Activated B cell treated with CpG ODN at 0.5 μM for 24 hours (primary cell): ENCODE measurements around the gene SLIT2. TPM values are rescaled to one million over a fixed set of nuclear protein-coding genes. Genes with fewer than 3 reads are reported as not detected.

Experiments
- ATAC-seq: fragments of 200-7000 bp; cut with Tn5 transposase; one replicate; pipeline ENCODE4 v1.10.0; 2021; ENCODE audit warnings: low read depth, mild to moderate bottlenecking, moderate library complexity
- CTCF ChIA-PET: fragments of 350-600 bp; sonication (Branson Sonifier 250); formaldehyde crosslinking; loops from one replicate; lab custom pipeline; 2021; ENCODE audit warnings: antibody characterized with exemption; lab: Charles Lee
- POLR2A ChIA-PET: fragments of 350-600 bp; sonication (Branson Sonifier 250); formaldehyde crosslinking; loops from one replicate; lab custom pipeline; 2021; ENCODE audit warnings: antibody characterized with exemption; lab: Charles Lee
- DNase-seq: peaks from one replicate; pipeline ENCODE4 v3.0.0; 2022
- H3K27ac Mint-ChIP-seq: one replicate; pipeline ENCODE4 v1.8.0; 2020; ENCODE audit warnings: mixed read lengths
- H3K27me3 Mint-ChIP-seq: one replicate; pipeline ENCODE4 v1.8.0; 2021; ENCODE audit warnings: mixed read lengths
- H3K36me3 Mint-ChIP-seq: one replicate; pipeline ENCODE4 v1.8.0; 2021; ENCODE audit warnings: low read depth, mixed read lengths
- H3K4me1 Mint-ChIP-seq: one replicate; pipeline ENCODE4 v1.8.0; 2021; ENCODE audit warnings: mixed read lengths
- H3K4me3 Mint-ChIP-seq: one replicate; pipeline ENCODE4 v1.8.0; 2020; ENCODE audit warnings: mild to moderate bottlenecking, mixed read lengths
- H3K9me3 Mint-ChIP-seq: one replicate; pipeline ENCODE4 v1.8.0; 2020; ENCODE audit warnings: mixed read lengths
- CTCF ChIP-seq: fragments of 200-600 bp; IDR thresholded peaks from one replicate; pipeline ENCODE4 v1.8.0; 2022; ENCODE audit warnings: antibody characterized with exemption, mild to moderate bottlenecking
- intact Hi-C: fragments of 100-400 bp; cut with micrococcal nuclease; formaldehyde crosslinking; loops from one replicate; pipeline ENCODE4 v1.15.1; 2024
- total RNA-seq: library from RNA; stranded (reverse); gene quantifications from 2 replicates; pipeline ENCODE4 v1.2.3, GENCODE V29; 2022

The SLIT2 gene, protein sequence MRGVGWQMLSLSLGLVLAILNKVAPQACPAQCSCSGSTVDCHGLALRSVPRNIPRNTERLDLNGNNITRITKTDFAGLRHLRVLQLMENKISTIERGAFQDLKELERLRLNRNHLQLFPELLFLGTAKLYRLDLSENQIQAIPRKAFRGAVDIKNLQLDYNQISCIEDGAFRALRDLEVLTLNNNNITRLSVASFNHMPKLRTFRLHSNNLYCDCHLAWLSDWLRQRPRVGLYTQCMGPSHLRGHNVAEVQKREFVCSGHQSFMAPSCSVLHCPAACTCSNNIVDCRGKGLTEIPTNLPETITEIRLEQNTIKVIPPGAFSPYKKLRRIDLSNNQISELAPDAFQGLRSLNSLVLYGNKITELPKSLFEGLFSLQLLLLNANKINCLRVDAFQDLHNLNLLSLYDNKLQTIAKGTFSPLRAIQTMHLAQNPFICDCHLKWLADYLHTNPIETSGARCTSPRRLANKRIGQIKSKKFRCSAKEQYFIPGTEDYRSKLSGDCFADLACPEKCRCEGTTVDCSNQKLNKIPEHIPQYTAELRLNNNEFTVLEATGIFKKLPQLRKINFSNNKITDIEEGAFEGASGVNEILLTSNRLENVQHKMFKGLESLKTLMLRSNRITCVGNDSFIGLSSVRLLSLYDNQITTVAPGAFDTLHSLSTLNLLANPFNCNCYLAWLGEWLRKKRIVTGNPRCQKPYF (N-terminal part only)
- total RNA-seq: 0.18 TPM in 1 of 2 replicates, not detected in the other

DNA sequence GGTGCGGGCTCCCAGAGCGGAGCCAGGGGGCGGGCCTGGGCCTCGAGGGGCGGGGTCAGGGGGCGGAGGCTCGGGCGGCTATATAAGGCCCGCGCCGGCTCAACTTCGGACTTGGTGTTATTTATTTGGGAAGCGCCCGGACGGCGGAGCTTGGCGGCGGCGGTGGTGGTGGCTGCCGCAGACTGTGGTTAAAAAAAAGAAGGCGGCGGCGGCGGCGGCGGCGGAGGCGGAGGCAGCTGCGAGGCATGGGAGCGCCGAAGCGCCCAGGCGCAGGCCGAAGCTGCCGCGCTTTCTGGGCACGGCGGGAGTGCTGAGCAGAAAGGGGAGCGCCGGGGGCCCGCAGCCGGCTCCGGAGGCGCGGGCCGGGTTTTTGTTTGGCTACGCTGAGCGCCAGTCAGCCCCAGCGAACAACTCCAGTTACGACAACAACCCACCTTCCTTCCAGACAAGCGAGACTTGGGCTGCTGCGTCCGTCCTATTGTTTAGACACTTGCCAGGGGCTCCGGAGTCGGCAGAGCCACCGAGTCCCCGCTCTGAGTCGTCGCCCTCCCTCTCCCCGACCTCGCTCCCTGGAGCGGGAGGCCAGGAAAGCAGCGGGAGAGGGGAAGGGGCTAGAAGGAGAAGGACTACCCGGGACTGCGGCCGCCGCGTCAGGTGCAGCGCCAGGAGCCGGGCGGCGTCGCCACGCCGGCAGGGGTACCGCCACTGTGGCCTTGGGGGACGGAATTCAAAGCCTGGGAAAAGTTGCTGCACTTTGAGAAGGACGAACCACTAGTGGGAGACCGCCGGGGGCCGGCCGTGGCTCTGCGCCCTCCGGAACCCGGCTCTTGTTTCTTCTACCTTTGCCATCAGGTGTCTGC lies at the start of gene SLIT2:
TSS of gene SLIT2 (plus strand) at position 110 of the 860 bp plus-strand sequence. CDS start 1,911 bp downstream, outside the sequence.
- Mint-ChIP-seq H3K27me3 (peaks cover 44% of the 10 kb centered on the region), H3K4me1 (peaks cover 24% of the 10 kb centered on the region), H3K4me3 (peak within 1 kb of the TSS; percentile 61), H3K36me3 (no peaks in the 10 kb centered on the region), H3K27ac (no peak within 1 kb of the TSS), H3K9me3 (no peaks in the 10 kb centered on the region)
- CTCF ChIA-PET: no interaction called here
- no peak for DNase-seq
- TF ChIP-seq CTCF: no peak
- intact Hi-C loops: no loop called here
- POLR2A ChIA-PET: no interaction called here
- ATAC-seq: peak; percentile 57

DNA sequence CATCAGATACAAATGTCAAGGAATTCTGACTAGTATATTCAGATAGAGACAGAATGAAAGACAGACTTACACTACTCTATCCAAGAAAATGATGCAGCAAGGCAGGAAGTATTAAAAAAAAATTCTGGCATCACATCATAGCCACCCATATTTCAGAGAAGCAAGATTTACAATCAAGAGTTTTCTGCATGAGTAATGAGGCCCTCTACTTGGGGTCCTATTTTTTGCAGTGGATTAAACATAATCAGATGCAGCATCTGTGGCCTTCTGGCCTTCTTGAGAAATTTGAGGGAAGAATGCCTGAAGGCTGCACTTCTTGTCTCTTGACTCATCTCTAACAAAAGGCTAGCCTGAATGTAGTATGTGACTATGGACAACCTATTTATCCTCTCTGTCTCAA lies 48.2 kb upstream of the SLIT2 start:
- DNase-seq (no peak), ATAC-seq (no peak)
- POLR2A ChIA-PET: no interaction called here
- CTCF ChIA-PET: no interaction called here
- Mint-ChIP-seq H3K4me1 (no peaks in the 10 kb centered on the region), H3K27me3 (no peaks in the 10 kb centered on the region), H3K4me3 (no peak overlapping the region), H3K9me3 (no peaks in the 10 kb centered on the region), H3K27ac (no peak overlapping the region), H3K36me3 (no peaks in the 10 kb centered on the region)
- intact Hi-C loops: no loop called here
- no peak for TF ChIP-seq CTCF

DNA sequence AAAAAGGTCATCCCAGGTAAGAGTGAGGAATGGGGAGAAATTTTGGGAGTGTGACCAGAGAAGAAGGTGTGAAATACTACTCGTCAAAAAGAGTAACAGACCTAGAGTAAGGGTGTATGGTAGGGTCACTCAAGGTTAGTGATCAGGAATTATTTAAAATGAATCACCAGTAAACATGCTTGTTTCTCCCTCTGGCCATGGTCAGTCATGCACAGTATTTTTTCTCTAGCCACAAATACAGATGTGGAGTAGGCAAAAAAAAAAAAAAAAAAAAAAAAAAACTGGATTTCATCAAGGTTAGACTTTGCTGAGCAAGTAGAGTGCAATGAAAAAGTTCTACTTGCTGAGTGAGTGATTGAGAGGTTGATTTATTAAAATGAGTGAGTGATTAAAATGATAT lies 34.2 kb upstream of the SLIT2 start:
- H3K27ac Mint-ChIP-seq: no peak overlapping the region
- H3K4me3 Mint-ChIP-seq: no peak overlapping the region
- no peaks in the 10 kb centered on the region for H3K27me3 Mint-ChIP-seq
- no peaks in the 10 kb centered on the region for H3K4me1 Mint-ChIP-seq
- CTCF ChIA-PET: no interaction called here
- peaks cover 7% of the 10 kb centered on the region for H3K9me3 Mint-ChIP-seq
- H3K36me3 Mint-ChIP-seq: no peaks in the 10 kb centered on the region
- DNase-seq (no peak), ATAC-seq (no peak)
- POLR2A ChIA-PET: no interaction called here
- no peak for TF ChIP-seq CTCF
- intact Hi-C loops: no loop called here

- peaks cover 8% of the 10 kb centered on the region for H3K9me3 Mint-ChIP-seq
- H3K4me3 Mint-ChIP-seq: no peak overlapping the region
- ChIA-PET CTCF (no interaction called here), POLR2A (no interaction called here)
- H3K4me1 Mint-ChIP-seq: no peaks in the 10 kb centered on the region
- DNase-seq: no peak
- TF ChIP-seq CTCF: no peak
- intact Hi-C loops: no loop called here
- no peaks in the 10 kb centered on the region for H3K36me3 Mint-ChIP-seq
- no peaks in the 10 kb centered on the region for H3K27me3 Mint-ChIP-seq
- no peak overlapping the region for H3K27ac Mint-ChIP-seq
- no peak for ATAC-seq
Observed at GRCh38 chr4:20217951-20218350, 33.8 kb upstream of the SLIT2 start.

DNA sequence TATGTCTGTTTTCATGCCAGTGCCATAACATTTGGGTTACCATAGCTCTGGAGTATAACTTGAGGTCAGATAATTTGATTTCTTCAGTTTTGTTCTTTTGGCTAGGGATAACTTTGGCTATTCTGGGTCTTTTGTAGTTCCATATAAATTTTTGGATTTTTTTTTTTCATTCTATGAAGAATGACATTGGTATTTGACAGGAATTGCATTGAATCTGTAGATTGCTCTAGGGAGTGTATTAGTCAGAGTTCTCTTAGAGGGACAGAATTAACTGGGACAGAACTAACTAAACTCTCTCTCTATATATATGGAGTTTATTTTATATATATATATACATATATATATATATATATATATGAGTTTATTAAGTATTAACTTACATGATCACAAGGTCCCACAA lies 32.2 kb upstream of the SLIT2 start:
- DNase-seq: no peak
- intact Hi-C loops: no loop called here
- CTCF ChIA-PET: no interaction called here
- Mint-ChIP-seq H3K27ac (no peak overlapping the region), H3K36me3 (no peaks in the 10 kb centered on the region), H3K4me1 (no peaks in the 10 kb centered on the region), H3K9me3 (peaks cover 11% of the 10 kb centered on the region), H3K4me3 (no peak overlapping the region), H3K27me3 (no peaks in the 10 kb centered on the region)
- ATAC-seq: no peak
- TF ChIP-seq CTCF: no peak
- POLR2A ChIA-PET: no interaction called here
